ENCODE measurements around the gene DMAP1. TPM values are rescaled to one million over a fixed set of nuclear protein-coding genes. Genes with fewer than 3 reads are reported as not detected.

DMAP1 gene
- total and polyA plus RNA-seq, 2 experiments from 2014 or later, result 32.6 to 40.0 TPM

DNA sequence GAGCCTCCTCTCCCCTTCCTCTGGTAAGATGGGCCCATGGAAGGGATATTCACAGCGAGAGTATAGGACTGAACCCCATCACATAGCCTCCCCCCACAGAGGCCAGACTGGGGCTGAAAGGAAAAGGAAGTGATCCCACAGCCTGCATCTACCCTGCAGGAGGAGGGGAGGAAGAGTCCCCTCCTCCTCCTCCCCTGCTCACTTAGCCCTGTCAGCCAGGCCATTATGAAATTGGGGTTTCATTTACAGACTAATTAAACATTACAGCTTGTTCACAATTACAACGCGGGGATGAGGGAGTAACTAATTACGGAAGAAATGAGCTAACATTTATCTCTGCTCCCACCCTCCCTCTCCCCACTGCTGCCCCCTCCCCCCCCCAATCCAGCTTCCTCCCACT, 25.4 kb downstream of the DMAP1 start:
- H3K27me3 ChIP-seq (ENCODE audit: insufficient read depth), result no peaks in the 10 kb centered on the region
- TF ChIP-seq CREB1 (CRISPR knock-in tag; IDR thresholded peaks at IDR 0.05; ENCODE audit: low read depth) (no peak), STAT1 (IDR thresholded peaks at IDR 0.05; ENCODE audit: unreplicated experiment) (no peak), EZH2phosphoT487 (IDR thresholded peaks at IDR 0.05; ENCODE audit: unreplicated experiment) (no peak), EZH2 (IDR thresholded peaks at IDR 0.05; ENCODE audit: low read depth, unreplicated experiment) (no peak), ZNF331 (CRISPR knock-in tag; IDR thresholded peaks at IDR 0.05; ENCODE audit: low read depth) (no peak), ZNF114 (CRISPR knock-in tag; IDR thresholded peaks at IDR 0.05) (no peak), NANOG (IDR thresholded peaks at IDR 0.05; ENCODE audit: borderline replicate concordance) (no peak), POLR2AphosphoS5 (IDR thresholded peaks at IDR 0.05; ENCODE audit: low read depth) (no peak), JUNB (IDR thresholded peaks at IDR 0.05; ENCODE audit: unreplicated experiment) (no peak)
- TF ChIP-seq, protein P1, sequence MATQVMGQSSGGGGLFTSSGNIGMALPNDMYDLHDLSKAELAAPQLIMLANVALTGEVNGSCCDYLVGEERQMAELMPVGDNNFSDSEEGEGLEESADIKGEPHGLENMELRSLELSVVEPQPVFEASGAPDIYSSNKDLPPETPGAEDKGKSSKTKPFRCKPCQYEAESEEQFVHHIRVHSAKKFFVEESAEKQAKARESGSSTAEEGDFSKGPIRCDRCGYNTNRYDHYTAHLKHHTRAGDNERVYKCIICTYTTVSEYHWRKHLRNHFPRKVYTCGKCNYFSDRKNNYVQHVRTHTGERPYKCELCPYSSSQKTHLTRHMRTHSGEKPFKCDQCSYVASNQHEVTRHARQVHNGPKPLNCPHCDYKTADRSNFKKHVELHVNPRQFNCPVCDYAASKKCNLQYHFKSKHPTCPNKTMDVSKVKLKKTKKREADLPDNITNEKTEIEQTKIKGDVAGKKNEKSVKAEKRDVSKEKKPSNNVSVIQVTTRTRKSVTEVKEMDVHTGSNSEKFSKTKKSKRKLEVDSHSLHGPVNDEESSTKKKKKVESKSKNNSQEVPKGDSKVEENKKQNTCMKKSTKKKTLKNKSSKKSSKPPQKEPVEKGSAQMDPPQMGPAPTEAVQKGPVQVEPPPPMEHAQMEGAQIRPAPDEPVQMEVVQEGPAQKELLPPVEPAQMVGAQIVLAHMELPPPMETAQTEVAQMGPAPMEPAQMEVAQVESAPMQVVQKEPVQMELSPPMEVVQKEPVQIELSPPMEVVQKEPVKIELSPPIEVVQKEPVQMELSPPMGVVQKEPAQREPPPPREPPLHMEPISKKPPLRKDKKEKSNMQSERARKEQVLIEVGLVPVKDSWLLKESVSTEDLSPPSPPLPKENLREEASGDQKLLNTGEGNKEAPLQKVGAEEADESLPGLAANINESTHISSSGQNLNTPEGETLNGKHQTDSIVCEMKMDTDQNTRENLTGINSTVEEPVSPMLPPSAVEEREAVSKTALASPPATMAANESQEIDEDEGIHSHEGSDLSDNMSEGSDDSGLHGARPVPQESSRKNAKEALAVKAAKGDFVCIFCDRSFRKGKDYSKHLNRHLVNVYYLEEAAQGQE (IDR thresholded peaks at IDR 0.05; ENCODE audit: unreplicated experiment), result no peak
- TF ChIP-seq, protein P2, sequence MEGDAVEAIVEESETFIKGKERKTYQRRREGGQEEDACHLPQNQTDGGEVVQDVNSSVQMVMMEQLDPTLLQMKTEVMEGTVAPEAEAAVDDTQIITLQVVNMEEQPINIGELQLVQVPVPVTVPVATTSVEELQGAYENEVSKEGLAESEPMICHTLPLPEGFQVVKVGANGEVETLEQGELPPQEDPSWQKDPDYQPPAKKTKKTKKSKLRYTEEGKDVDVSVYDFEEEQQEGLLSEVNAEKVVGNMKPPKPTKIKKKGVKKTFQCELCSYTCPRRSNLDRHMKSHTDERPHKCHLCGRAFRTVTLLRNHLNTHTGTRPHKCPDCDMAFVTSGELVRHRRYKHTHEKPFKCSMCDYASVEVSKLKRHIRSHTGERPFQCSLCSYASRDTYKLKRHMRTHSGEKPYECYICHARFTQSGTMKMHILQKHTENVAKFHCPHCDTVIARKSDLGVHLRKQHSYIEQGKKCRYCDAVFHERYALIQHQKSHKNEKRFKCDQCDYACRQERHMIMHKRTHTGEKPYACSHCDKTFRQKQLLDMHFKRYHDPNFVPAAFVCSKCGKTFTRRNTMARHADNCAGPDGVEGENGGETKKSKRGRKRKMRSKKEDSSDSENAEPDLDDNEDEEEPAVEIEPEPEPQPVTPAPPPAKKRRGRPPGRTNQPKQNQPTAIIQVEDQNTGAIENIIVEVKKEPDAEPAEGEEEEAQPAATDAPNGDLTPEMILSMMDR (conservative IDR thresholded peaks at IDR 0.05; ENCODE audit: low read depth in 2 of 2), result no peak
- TF ChIP-seq, protein P3, sequence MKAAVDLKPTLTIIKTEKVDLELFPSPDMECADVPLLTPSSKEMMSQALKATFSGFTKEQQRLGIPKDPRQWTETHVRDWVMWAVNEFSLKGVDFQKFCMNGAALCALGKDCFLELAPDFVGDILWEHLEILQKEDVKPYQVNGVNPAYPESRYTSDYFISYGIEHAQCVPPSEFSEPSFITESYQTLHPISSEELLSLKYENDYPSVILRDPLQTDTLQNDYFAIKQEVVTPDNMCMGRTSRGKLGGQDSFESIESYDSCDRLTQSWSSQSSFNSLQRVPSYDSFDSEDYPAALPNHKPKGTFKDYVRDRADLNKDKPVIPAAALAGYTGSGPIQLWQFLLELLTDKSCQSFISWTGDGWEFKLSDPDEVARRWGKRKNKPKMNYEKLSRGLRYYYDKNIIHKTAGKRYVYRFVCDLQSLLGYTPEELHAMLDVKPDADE (IDR thresholded peaks at IDR 0.05), result no peak
- TF ChIP-seq, protein P4, sequence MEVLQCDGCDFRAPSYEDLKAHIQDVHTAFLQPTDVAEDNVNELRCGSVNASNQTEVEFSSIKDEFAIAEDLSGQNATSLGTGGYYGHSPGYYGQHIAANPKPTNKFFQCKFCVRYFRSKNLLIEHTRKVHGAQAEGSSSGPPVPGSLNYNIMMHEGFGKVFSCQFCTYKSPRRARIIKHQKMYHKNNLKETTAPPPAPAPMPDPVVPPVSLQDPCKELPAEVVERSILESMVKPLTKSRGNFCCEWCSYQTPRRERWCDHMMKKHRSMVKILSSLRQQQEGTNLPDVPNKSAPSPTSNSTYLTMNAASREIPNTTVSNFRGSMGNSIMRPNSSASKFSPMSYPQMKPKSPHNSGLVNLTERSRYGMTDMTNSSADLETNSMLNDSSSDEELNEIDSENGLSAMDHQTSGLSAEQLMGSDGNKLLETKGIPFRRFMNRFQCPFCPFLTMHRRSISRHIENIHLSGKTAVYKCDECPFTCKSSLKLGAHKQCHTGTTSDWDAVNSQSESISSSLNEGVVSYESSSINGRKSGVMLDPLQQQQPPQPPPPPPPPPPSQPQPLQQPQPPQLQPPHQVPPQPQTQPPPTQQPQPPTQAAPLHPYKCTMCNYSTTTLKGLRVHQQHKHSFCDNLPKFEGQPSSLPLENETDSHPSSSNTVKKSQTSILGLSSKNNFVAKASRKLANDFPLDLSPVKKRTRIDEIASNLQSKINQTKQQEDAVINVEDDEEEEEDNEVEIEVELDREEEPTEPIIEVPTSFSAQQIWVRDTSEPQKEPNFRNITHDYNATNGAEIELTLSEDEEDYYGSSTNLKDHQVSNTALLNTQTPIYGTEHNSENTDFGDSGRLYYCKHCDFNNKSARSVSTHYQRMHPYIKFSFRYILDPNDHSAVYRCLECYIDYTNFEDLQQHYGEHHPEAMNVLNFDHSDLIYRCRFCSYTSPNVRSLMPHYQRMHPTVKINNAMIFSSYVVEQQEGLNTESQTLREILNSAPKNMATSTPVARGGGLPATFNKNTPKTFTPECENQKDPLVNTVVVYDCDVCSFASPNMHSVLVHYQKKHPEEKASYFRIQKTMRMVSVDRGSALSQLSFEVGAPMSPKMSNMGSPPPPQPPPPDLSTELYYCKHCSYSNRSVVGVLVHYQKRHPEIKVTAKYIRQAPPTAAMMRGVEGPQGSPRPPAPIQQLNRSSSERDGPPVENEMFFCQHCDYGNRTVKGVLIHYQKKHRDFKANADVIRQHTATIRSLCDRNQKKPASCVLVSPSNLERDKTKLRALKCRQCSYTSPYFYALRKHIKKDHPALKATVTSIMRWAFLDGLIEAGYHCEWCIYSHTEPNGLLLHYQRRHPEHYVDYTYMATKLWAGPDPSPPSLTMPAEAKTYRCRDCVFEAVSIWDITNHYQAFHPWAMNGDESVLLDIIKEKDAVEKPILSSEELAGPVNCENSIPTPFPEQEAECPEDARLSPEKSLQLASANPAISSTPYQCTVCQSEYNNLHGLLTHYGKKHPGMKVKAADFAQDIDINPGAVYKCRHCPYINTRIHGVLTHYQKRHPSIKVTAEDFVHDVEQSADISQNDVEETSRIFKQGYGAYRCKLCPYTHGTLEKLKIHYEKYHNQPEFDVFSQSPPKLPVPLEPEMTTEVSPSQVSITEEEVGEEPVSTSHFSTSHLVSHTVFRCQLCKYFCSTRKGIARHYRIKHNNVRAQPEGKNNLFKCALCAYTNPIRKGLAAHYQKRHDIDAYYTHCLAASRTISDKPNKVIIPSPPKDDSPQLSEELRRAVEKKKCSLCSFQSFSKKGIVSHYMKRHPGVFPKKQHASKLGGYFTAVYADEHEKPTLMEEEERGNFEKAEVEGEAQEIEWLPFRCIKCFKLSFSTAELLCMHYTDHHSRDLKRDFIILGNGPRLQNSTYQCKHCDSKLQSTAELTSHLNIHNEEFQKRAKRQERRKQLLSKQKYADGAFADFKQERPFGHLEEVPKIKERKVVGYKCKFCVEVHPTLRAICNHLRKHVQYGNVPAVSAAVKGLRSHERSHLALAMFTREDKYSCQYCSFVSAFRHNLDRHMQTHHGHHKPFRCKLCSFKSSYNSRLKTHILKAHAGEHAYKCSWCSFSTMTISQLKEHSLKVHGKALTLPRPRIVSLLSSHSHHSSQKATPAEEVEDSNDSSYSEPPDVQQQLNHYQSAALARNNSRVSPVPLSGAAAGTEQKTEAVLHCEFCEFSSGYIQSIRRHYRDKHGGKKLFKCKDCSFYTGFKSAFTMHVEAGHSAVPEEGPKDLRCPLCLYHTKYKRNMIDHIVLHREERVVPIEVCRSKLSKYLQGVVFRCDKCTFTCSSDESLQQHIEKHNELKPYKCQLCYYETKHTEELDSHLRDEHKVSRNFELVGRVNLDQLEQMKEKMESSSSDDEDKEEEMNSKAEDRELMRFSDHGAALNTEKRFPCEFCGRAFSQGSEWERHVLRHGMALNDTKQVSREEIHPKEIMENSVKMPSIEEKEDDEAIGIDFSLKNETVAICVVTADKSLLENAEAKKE (CRISPR knock-in tag; IDR thresholded peaks at IDR 0.05), result no peak
- no peak for ATAC-seq
- H3K4me1 ChIP-seq (ENCODE audit: insufficient read depth), result peaks cover 9% of the 10 kb centered on the region; the same call in 1 of the 2 replicates
- peaks cover 5% of the 10 kb centered on the region for H3K27me3 Mint-ChIP-seq (ENCODE audit: insufficient read depth, low read depth, poor library complexity)
- H3K79me2 ChIP-seq (replicated peaks; ENCODE audit: insufficient read depth), result no peaks in the 10 kb centered on the region
- DNase-seq (ENCODE audit: low spot score), result no peak
- no peak overlapping the region for H3K27ac Mint-ChIP-seq
- H3K4me2 ChIP-seq, result no peak overlapping the region
- H3K9me2 ChIP-seq (ENCODE audit: insufficient read depth), result no peaks in the 10 kb centered on the region
- H3K4me3 ChIP-seq, result no peak overlapping the region
- no peak overlapping the region for H3K4me3 Mint-ChIP-seq
- H4K20me1 ChIP-seq (replicated peaks; ENCODE audit: insufficient read depth), result 0 out of 2 replicates have a peak, but pooled peaks cover 2% of the 10 kb centered on the region
- H3K36me3 ChIP-seq (ENCODE audit: insufficient read depth), result no peaks in the 10 kb centered on the region
- peaks cover 29% of the 10 kb centered on the region for H3K4me1 Mint-ChIP-seq
- peaks cover 3% of the 10 kb centered on the region; the same call in 2 of the 3 replicates for H3K36me3 Mint-ChIP-seq (ENCODE audit: low read depth)
- no peak overlapping the region for H2AFZ ChIP-seq
- no peaks in the 10 kb centered on the region for H3F3A ChIP-seq (replicated peaks; ENCODE audit: low read depth)
- no peak overlapping the region for H3K27ac ChIP-seq (ENCODE audit: low read depth)
- H3K9me3 Mint-ChIP-seq, result no peaks in the 10 kb centered on the region

All from GM23338 (cell line).